Kasumi-1 (cell line): Measurements from ENCODE around the gene RAB25.
"Not testable (repeated sequence)": the region's sequence is repeated elsewhere in the genome, so short reads cannot be mapped to it uniquely, and the experiment has no call there.

Experiments
- DNase-seq, 2 experiments: peaks; one replicate each; lab custom pipeline; 2025; lab: John Stamatoyannopoulos, UW

RAB25 gene

DNA sequence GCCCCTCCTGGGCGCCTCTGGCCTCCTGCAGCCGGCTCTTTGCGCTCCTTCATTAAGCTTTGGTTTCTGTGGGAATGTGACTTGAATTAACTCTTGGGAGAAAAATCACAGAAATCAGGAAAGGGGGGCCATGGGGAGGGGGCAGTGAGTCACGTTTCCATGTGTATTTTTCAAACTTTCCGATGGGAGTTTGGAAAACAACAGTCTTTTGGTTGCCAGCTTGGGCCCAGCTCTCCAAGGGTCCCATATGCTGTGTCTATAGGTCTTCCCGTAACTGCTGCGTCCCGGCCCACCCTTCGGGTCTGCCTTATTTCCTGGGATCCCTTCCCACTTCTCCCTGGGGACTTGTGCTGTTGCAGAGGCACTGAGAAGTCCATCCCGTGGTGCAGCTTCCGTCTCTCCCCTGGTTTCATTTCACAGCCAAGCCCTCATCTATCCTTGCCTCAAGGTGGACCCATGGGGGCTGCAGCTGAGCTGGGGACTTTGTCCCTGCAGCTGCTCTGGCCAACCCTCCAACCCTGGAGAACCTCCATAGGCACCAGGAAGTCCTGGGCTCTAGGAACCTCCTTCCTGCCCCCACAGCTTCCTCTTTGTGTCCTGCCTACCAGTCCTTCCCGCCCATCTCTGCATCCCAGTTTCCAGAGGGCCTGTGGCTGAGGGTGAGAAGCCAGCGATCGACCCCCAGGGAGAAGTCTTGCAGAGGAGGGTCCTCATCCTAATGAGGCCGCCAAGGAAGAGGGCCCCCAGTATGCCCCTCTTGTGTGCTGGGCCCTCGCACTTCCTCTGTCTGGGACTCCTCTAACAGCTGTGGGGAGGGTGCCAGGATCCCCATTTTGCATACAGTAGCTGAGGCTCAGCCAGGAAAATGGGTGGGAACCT lies 41.9 kb downstream of the RAB25 start:
- DNase-seq = peak; percentile 54 to 69

DNA sequence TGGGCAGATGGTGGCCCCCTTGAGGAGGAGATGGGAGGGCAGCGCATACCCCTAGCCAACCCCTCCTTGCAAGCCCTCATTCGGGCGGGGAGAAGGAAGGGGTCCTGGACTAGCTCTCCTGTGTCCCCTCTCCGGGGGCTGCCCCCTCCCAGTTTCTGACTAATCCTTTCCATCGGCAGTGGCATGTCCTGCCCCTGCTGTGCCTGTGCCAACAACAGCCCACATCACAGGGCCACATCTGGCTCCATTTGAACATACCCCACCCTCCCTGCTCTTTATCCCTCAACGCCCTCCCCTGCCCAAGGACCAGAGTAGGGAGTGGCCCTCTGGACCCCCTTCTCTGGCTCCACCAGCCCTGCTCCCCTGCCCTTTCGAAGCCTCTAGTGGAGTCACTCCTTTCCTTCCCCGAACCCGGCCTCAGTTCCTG lies 42.6 kb downstream of the RAB25 start:
- no peak for DNase-seq

GRCh38 chr1:156104065-156104810 lies 43.3 kb downstream of the RAB25 start:
- DNase-seq = peak; percentile 36 to 37

DNA sequence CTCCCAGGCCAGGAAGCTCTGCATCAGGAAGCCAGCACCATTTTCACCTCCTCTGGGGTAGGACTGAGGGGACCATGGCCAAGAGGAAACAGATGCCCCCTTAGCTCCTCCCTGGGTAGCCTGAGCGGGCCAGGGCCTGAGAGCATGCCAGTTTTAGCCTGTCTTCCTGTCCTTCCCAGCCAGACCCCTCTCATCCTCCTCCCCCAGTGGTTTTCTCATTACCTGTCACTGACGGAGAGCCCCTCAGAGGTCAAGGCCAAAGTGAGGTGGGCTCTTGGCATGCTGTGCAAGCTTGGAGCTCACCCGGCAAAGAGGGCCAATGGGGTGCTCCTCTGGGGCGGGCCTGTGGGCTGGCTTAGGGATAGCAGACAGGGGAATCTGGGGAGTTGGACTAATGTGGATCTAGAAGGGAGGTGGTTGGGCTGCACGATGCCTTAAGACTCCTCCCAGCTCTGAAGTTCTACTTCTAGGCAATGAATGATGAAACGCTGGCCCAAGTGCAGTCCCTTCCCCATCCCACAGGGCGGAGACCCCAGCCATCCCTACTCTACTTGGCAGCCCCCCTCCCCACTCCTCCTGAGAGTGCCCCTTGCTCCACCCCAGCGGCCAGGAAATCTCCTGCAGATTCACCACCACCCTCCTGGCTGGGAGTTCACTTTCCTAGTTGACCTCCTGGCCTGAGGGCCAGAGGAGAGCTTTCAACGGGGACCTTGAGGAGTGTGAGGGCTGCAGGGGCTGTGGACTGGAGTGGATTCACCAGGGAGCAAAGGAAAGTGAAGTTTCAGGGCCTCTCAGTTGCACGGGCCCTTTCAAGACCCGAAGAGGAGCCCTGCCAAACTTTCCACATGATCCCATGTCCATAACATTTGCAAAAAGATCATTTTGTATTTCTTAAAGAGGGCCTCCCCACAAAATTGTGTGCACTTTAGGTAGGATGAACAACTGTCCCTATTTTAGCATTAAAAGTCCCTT lies 44.2 kb downstream of the RAB25 start:
- no peak for DNase-seq

- DNase-seq = no peak
Observed at GRCh38 chr1:156106624-156107488, 45.9 kb downstream of the RAB25 start.

DNA sequence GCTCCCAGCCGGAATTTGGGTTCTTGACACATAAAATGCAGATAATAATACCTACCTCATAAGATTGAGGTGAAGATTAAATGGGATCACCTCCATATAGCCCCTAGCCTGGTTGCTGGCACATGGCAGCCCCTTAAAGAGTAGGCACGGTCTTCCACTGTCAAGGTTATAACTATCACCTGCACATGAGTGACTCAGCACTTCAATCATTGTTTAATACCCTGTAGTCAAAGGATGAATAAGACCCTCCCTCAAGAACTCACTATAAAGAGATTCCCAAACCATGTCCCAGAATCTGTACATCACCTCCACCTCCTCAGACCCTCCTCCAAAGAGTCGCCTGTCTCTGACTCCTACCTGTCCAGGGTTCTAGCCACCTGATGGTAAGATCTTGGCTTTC lies 47.1 kb downstream of the RAB25 start:
- no peak for DNase-seq

DNA sequence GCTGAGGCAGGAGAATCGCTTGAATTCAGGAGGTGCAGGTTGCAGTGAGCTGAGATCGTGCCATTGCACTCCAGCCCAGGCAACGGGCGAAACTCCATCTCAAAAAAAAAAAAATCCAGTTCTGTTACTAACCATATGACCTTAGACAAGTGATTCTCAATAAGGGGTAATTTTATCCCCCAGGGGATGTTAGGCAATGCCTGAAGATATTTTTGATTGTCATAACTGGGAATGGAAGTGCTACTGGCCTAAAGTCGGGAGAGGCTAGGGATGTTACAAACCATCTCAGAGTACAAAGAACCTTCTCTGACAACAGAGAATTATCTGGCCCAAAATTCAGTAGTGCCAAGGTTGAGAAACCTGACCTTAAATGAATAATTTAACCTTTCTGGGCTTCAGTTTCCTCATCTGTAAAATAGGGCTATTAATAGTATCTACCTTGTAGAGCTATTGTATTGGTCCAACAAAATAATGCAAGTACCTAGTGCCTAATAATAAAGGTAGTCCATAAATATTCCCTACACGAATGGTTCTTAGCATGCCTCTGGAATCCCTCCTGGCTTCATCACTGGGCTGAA lies 47.8 kb downstream of the RAB25 start:
- no peak for DNase-seq

- no peak for DNase-seq
Observed at GRCh38 chr1:156110252-156110651, 49.3 kb downstream of the RAB25 start.

DNA sequence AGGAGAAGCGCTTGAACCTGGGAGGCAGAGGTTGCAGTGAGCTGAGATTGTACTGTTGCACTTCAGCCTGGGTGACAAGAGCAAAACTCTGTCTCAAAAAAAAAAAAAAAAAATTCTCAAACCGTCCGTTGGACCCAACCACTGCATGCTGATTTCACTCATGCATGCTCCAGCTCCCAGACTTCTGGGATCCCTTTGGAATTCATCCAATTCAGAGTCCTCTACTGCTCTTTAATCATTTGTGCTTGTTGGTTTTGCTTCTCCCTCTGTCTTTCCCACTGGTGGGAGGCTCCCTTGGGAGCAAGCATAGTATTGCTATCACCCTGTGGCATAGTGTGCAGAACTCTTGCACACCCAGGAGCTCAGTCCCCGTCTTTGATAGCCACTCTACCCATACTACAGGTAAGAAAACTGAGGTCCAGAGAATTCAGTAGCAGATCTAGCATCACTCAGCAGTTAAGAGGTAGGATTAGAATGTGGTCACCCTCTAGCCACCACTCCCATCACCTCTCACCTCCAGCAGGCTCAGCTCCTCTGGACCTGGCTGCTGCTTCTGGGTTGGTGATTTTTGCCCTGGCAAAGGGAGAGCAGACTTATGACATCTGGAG lies 50.5 kb downstream of the RAB25 start:
- DNase-seq = no peak

DNA sequence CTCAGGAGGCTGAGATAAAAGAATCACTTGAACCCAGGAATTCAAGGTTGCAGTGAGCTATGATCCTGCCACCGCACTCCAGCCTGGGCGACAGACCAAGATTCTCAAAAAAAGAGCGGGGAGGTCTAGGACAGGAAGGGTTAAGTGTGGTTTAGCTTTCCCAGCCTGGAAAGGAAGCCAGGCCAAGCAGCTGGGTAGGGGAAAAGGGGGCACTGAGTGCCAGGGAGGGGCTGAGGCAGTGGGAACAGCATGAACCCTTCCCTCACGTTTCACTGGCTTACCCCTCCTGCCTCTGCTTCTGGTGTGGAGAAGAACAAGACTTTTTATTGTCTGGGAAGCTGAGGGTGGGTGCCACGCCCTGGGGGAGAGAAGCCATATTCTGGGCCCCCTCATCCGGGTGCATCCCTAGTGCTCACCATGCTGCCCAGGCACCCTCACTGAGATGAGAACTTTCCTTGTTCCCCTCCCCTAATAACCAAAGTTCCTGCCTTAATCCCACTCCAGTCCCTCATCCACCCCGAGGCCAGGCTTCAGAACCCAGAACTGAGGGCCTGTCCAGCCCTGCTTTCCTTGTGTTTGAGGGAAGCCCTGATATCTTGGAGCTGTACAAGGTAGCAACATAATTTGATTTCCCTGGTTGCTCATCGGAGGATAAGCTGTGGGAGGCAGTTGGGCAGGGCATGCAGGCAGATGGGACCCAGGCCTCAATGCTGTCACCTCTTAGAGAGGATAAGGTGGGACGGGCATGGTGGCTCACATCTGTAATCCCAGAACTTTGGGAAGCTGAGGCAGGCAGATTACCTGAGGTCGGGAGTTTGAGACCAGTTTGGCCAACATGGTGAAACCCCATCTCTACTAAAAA lies 51.5 kb downstream of the RAB25 start:
- no peak for DNase-seq

DNA sequence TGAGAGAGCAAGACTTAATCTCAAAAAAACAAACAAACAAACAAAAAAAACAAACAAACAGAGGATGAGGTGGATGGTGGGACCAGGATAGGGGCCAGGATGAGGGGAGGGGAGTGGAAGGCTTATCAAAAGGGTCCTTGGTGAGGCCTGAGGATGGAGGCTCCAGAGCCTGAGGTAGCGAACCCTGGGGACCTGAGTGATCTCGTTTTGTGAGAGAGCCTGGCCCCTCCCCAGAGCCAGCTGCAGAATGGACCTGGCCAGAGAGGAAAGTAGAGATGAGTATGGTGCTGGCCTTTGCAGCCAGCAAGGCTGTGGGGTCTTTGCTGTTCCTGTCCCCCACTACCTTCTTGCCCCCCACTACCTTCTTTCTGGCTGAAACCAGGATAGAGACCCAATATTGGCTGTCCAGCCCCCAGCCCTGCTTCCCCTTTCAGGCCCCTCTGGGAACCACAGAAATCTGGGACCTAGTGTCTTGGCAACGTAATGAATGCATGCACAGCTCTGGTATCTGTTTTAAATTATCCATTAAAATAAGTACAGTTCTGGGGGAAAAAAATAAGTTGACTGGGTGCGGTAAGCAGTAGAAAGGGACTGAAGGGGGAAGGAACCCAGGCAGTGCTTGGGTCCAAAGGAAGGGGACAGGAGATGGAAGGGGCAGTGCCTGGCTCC lies 52.5 kb downstream of the RAB25 start:
- no peak for DNase-seq

DNA sequence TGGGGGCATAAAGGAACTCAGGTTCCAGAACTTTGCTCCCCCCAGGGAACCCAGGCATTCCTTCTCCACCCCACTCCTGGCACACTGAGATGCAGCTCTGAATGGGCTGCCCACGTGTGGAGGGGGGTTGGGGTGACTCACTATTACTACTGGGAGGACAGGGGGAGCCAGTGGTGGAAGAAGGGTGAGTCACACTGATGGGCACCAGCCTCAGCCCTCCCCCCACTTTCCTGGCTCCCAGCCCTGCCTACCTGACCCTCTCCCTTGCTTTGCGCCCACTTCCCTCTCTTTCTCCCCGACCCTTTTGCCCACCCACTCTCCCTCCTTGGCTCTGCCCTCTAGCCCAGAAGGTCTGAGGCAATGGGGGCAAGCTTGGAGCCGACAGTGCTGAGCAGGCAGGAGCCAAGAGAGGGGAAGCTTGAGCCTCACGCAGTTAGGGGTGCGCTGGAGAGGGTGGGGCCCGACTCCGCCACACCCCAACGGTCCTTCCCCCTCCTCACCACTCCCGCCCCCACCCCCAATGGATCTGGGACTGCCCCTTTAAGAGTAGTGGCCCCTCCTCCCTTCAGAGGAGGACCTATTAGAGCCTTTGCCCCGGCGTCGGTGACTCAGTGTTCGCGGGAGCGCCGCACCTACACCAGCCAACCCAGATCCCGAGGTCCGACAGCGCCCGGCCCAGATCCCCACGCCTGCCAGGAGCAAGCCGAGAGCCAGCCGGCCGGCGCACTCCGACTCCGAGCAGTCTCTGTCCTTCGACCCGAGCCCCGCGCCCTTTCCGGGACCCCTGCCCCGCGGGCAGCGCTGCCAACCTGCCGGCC lies 53.4 kb downstream of the RAB25 start, which contains the start of gene LMNA:
Gene LMNA, plus strand, starts transcription at position 611 of the 818 bp plus-strand sequence. CDS start 208 bp downstream, outside the sequence.
- DNase-seq = peak; percentile 52 to 65

GRCh38 chr1:156114919-156115513 lies 54.1 kb downstream of the RAB25 start:
- no peak for DNase-seq

DNA sequence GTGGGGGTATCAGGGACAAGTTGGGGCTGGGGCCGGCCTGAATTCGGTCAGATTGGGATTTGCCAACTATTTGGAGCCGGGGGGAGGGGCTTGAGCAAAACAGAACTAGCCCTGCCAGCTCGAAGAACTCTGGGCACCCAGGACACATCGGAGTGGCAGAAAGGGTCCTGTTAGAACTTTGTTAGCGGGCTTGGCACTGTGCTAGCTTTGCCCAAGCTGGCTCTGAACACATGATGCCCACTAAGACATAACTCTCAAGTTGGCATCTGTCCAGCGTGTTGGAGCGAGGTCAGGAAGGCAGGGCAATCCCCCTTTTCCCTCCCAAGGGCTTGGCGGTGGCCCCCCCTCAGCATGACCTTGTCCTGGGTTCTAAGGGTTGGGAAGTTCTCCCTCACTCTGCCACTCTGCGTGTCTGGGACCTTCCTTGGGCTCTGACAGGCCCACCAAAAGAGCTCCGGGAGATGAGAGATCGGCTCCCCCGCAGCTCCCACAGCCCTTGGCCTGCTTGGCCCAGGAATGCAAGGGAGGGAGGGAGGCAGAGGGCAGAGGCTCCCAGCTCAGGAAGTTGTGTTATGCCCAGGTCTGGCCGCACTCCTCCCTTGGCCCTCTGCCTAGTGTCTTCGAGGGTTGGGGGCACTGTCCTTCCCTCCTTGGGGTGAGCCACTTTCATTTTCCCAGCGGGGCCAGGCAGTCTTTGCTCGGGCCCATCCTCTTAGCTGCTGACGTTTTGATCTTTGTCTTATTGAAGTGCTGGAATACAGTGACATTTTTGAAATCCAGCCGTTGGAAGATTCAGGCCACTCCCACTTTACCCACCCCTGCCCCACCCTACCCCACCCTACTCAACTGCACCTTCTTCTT lies 54.8 kb downstream of the RAB25 start:
- peak in 1 of 2 experiments; percentile 9 for DNase-seq

DNA sequence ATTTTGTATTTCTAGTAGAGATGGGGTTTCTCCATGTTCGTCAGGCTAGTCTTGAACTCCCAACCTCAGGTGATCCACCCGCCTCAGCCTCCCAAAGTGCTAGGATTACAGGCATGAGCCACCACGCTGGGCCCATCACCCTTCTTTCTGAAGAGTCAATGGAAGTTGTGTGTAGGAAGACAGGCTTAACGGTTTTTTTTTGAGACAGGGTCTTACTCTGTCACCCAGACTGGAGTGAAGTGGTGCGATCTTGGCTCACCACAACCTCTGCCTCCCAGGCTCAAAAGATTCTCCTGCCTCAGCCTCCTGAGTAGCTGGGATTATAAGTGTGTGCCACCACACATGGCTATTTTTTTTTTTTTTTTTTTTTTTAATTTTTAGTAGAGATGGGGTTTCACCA lies 55.8 kb downstream of the RAB25 start:
- DNase-seq = not testable (repeated sequence)
